ENCODE data around the gene LIG3. TPM values are rescaled to one million over a fixed set of nuclear protein-coding genes. Genes with fewer than 3 reads are reported as not detected.
"Not testable (repeated sequence)": the region's sequence is repeated elsewhere in the genome, so short reads cannot be mapped to it uniquely, and the experiment has no call there.

Gene LIG3
- polyA plus RNA-seq, 6 donors from 2014 or later, result 9.2 to 16.9 (median 11.9) TPM

GRCh38 chr17:35006345-35006744, 26.0 kb downstream of the LIG3 start:
- Mint-ChIP-seq H3K36me3 (peaks cover 0 to 13% of the 10 kb centered on the region in 2 donors), H3K27me3 (no peaks in the 10 kb centered on the region), H3K4me3 (no peak overlapping the region), H3K27ac (no peak overlapping the region), H3K9me3 (no peaks in the 10 kb centered on the region), H3K4me1 (peaks cover 0 to 3% (median 0%) of the 10 kb centered on the region in 3 donors)
- ATAC-seq (ENCODE audit: low read depth in 2 of 2) (no peak), DNase-seq (no peak)

GRCh38 chr17:35006961-35007360, 26.6 kb downstream of the LIG3 start:
- H3K27ac Mint-ChIP-seq, result peak overlapping the region in 1 of 6 donors; percentile 73
- H3K36me3 Mint-ChIP-seq, result peaks cover 3 to 7% of the 10 kb centered on the region in 2 donors
- no peak for ATAC-seq (ENCODE audit: low read depth in 2 of 2)
- no peak for DNase-seq
- no peaks in the 10 kb centered on the region for H3K9me3 Mint-ChIP-seq
- H3K27me3 Mint-ChIP-seq, result no peaks in the 10 kb centered on the region
- H3K4me1 Mint-ChIP-seq, result no peaks in the 10 kb centered on the region
- no peak overlapping the region for H3K4me3 Mint-ChIP-seq

GRCh38 chr17:35010093-35010492, 29.8 kb downstream of the LIG3 start:
- Mint-ChIP-seq H3K27ac (peak overlapping the region in 1 of 6 donors; percentile 37), H3K36me3 (peaks cover 0 to 3% of the 10 kb centered on the region in 2 donors), H3K9me3 (no peaks in the 10 kb centered on the region), H3K4me1 (no peaks in the 10 kb centered on the region), H3K27me3 (no peaks in the 10 kb centered on the region), H3K4me3 (no peak overlapping the region)
- no peak for DNase-seq
- no peak for ATAC-seq (ENCODE audit: low read depth in 2 of 2)

- DNase-seq (no peak), ATAC-seq (ENCODE audit: low read depth in 2 of 2) (no peak)
- peak overlapping the region in 1 of 6 donors; percentile 74 for H3K27ac Mint-ChIP-seq
- no peaks in the 10 kb centered on the region for H3K9me3 Mint-ChIP-seq
- H3K4me1 Mint-ChIP-seq, result no peaks in the 10 kb centered on the region
- H3K36me3 Mint-ChIP-seq, result peaks cover 0 to 9% of the 10 kb centered on the region in 2 donors
- no peaks in the 10 kb centered on the region for H3K27me3 Mint-ChIP-seq
- no peak overlapping the region for H3K4me3 Mint-ChIP-seq
Observed at GRCh38 chr17:35011671-35012216, 31.4 kb downstream of the LIG3 start.

GRCh38 chr17:35016369-35016768, 36.1 kb downstream of the LIG3 start:
- Mint-ChIP-seq H3K36me3 (peaks cover 0 to 21% of the 10 kb centered on the region in 2 donors), H3K9me3 (no peaks in the 10 kb centered on the region), H3K27ac (peak overlapping the region in 1 of 6 donors; percentile 7), H3K27me3 (no peaks in the 10 kb centered on the region), H3K4me1 (no peaks in the 10 kb centered on the region), H3K4me3 (peak overlapping the region in 1 of 8 donors; percentile 21)
- no peak for ATAC-seq (ENCODE audit: low read depth in 2 of 2)
- no peak for DNase-seq

- H3K27ac Mint-ChIP-seq, result peak overlapping the region in 2 of 6 donors; percentile 67 to 89
- H3K27me3 Mint-ChIP-seq, result no peaks in the 10 kb centered on the region
- ATAC-seq (ENCODE audit: low read depth in 2 of 2) (no peak), DNase-seq (no peak)
- H3K9me3 Mint-ChIP-seq, result no peaks in the 10 kb centered on the region
- H3K4me3 Mint-ChIP-seq, result no peak overlapping the region
- no peaks in the 10 kb centered on the region for H3K4me1 Mint-ChIP-seq
- H3K36me3 Mint-ChIP-seq, result peaks cover 0 to 17% of the 10 kb centered on the region in 2 donors
Observed at GRCh38 chr17:35017021-35017420, 36.7 kb downstream of the LIG3 start.

GRCh38 chr17:35018814-35019213, 38.5 kb downstream of the LIG3 start:
- no peak overlapping the region for H3K27ac Mint-ChIP-seq
- no peak for DNase-seq
- H3K36me3 Mint-ChIP-seq, result peaks cover 0 to 17% of the 10 kb centered on the region in 2 donors
- no peaks in the 10 kb centered on the region for H3K9me3 Mint-ChIP-seq
- no peaks in the 10 kb centered on the region for H3K27me3 Mint-ChIP-seq
- peaks cover 10 to 11% (median 11%) of the 10 kb centered on the region in 3 donors for H3K4me1 Mint-ChIP-seq
- H3K4me3 Mint-ChIP-seq, result no peak overlapping the region
- ATAC-seq (ENCODE audit: low read depth in 2 of 2), result no peak

GRCh38 chr17:35019386-35020179, 39.3 kb downstream of the LIG3 start:
- no peak overlapping the region for H3K4me3 Mint-ChIP-seq
- peaks cover 10 to 12% (median 11%) of the 10 kb centered on the region in 3 donors for H3K4me1 Mint-ChIP-seq
- H3K27ac Mint-ChIP-seq, result peak overlapping the region in 3 of 6 donors; percentile 36 to 74 (median 61)
- peaks cover under 1 to 17% of the 10 kb centered on the region in 2 donors for H3K36me3 Mint-ChIP-seq
- no peak for DNase-seq
- no peaks in the 10 kb centered on the region for H3K27me3 Mint-ChIP-seq
- no peaks in the 10 kb centered on the region for H3K9me3 Mint-ChIP-seq
- ATAC-seq (ENCODE audit: low read depth in 2 of 2), result no peak

- H3K36me3 Mint-ChIP-seq, result peaks cover 7 to 17% of the 10 kb centered on the region in 2 donors
- H3K9me3 Mint-ChIP-seq, result no peaks in the 10 kb centered on the region
- H3K4me1 Mint-ChIP-seq, result peaks cover 10 to 12% (median 11%) of the 10 kb centered on the region in 3 donors
- H3K27me3 Mint-ChIP-seq, result no peaks in the 10 kb centered on the region
- no peak for DNase-seq
- ATAC-seq (ENCODE audit: low read depth in 2 of 2), result no peak
- H3K27ac Mint-ChIP-seq, result peak overlapping the region in 3 of 6 donors; percentile 36 to 84 (median 72)
- H3K4me3 Mint-ChIP-seq, result no peak overlapping the region
Observed at GRCh38 chr17:35021520-35022380, 41.4 kb downstream of the LIG3 start.

- ATAC-seq (ENCODE audit: low read depth in 2 of 2) (peak; percentile 89 to 94), DNase-seq (peak; percentile 10)
- Mint-ChIP-seq H3K27ac (peak overlapping the region; percentile 16 to 84 (median 63)), H3K36me3 (peaks cover 7 to 10% of the 10 kb centered on the region in 2 donors), H3K27me3 (no peaks in the 10 kb centered on the region), H3K9me3 (no peaks in the 10 kb centered on the region), H3K4me1 (peaks cover 10 to 12% (median 11%) of the 10 kb centered on the region in 3 donors), H3K4me3 (peak overlapping the region in 2 of 8 donors; percentile 15 to 55)
Observed at GRCh38 chr17:35022536-35023063, 42.3 kb downstream of the LIG3 start.

- H3K4me1 Mint-ChIP-seq, result peaks cover 11 to 12% (median 12%) of the 10 kb centered on the region in 3 donors
- no peaks in the 10 kb centered on the region for H3K9me3 Mint-ChIP-seq
- H3K4me3 Mint-ChIP-seq, result no peak overlapping the region
- no peaks in the 10 kb centered on the region for H3K27me3 Mint-ChIP-seq
- peak overlapping the region in 3 of 6 donors; percentile 49 to 82 (median 75) for H3K27ac Mint-ChIP-seq
- DNase-seq (no peak), ATAC-seq (ENCODE audit: low read depth in 2 of 2) (no peak)
- peaks cover 5 to 7% of the 10 kb centered on the region in 2 donors for H3K36me3 Mint-ChIP-seq
Observed at GRCh38 chr17:35023538-35023937, 43.2 kb downstream of the LIG3 start.

- H3K4me1 Mint-ChIP-seq, result peaks cover 16 to 17% (median 16%) of the 10 kb centered on the region in 3 donors
- ATAC-seq (ENCODE audit: low read depth in 2 of 2) (no peak), DNase-seq (no peak)
Observed at GRCh38 chr17:35025541-35025940, 45.2 kb downstream of the LIG3 start.

GRCh38 chr17:35028097-35028496, 47.8 kb downstream of the LIG3 start:
- not testable (repeated sequence) for DNase-seq, H3K9me3 Mint-ChIP-seq
- peaks cover 15 to 25% (median 20%) of the 10 kb centered on the region in 3 donors for H3K4me1 Mint-ChIP-seq

More at GRCh38 chr17:35025541-35025940, 45.2 kb downstream of the LIG3 start:
- H3K27ac Mint-ChIP-seq, result no peak overlapping the region
- H3K36me3 Mint-ChIP-seq, result peaks cover 5 to 7% of the 10 kb centered on the region in 2 donors
- no peaks in the 10 kb centered on the region for H3K27me3 Mint-ChIP-seq
- H3K9me3 Mint-ChIP-seq, result no peaks in the 10 kb centered on the region
- H3K4me3 Mint-ChIP-seq, result no peak overlapping the region

More at GRCh38 chr17:35028097-35028496, 47.8 kb downstream of the LIG3 start:
- not testable (repeated sequence) for H3K4me3 Mint-ChIP-seq; ATAC-seq (ENCODE audit: low read depth in 2 of 2); H3K27me3 Mint-ChIP-seq; H3K36me3 Mint-ChIP-seq
- H3K27ac Mint-ChIP-seq, result peak overlapping the region in 3 of 6 donors; percentile 7 to 59 (median 24)
